PC-9 (cell line): ENCODE data around the gene R3HDM2. TPM values are rescaled to one million over a fixed set of nuclear protein-coding genes. Genes with fewer than 3 reads are reported as not detected.
"Not testable (repeated sequence)": the region's sequence is repeated elsewhere in the genome, so short reads cannot be mapped to it uniquely, and the experiment has no call there.

Experiments used
- BruUV-seq: library from RNA; stranded (reverse); fragments of 400-500 nt; replicated peaks from 2 replicates; lab custom pipeline; 2021; lab: Mats Ljungman, UMichigan
- CTCF ChIA-PET: fragments of 300-600 bp; sonication (Branson Sonifier 250); formaldehyde crosslinking; loops from one replicate; lab custom pipeline; 2022; ENCODE audit warnings: antibody characterized with exemption; lab: Charles Lee
- POLR2A ChIA-PET: fragments of 300-600 bp; sonication (Branson Sonifier 250); formaldehyde crosslinking; loops from one replicate; lab custom pipeline; 2022; ENCODE audit warnings: antibody characterized with exemption; ENCODE audit not compliant: unreplicated experiment; lab: Charles Lee
- DNase-seq, 2 experiments: peaks; one replicate each; pipeline versions ENCODE4 v3.0.0 to v3.0.0-alpha.2; 2015 to 2022; ENCODE audit warnings: mixed read lengths in 1 of 2
- H2AFZ ChIP-seq: fragments of 200-600 bp; sonication (generic); 2 replicates; pipeline ENCODE4 v1.8.1; 2017; ENCODE audit warnings: antibody characterized with exemption
- H3F3A ChIP-seq: fragments of 200-600 bp; sonication (generic); 2 replicates; pipeline ENCODE4 v1.8.1; 2017; ENCODE audit warnings: antibody characterized with exemption, mild to moderate bottlenecking, low read depth; ENCODE audit not compliant: insufficient read depth
- H3K27ac ChIP-seq: fragments of 200-600 bp; sonication (generic); 2 replicates; pipeline ENCODE4 v1.6.1; 2016; ENCODE audit warnings: mixed run types
- H3K27me3 ChIP-seq: fragments of 200-600 bp; sonication (generic); 2 replicates; pipeline ENCODE4 v1.6.1; 2016; ENCODE audit warnings: low read depth, mixed run types; ENCODE audit not compliant: insufficient read depth
- H3K36me3 ChIP-seq: fragments of 200-600 bp; sonication (generic); 2 replicates; pipeline ENCODE4 v1.6.1; 2016; ENCODE audit warnings: low read depth, mixed run types
- H3K4me1 ChIP-seq: fragments of 200-600 bp; sonication (generic); replicated peaks from 2 replicates; pipeline ENCODE4 v1.6.1; 2016; ENCODE audit warnings: mixed run types; ENCODE audit not compliant: insufficient read depth
- H3K4me2 ChIP-seq: fragments of 200-600 bp; sonication (generic); 2 replicates; pipeline ENCODE4 v1.6.1; 2017; ENCODE audit warnings: mixed run types
- H3K4me3 ChIP-seq: fragments of 200-600 bp; sonication (generic); 2 replicates; pipeline ENCODE4 v1.6.1; 2016; ENCODE audit warnings: mixed run types
- H3K79me2 ChIP-seq: fragments of 200-600 bp; sonication (generic); 2 replicates; pipeline ENCODE4 v1.6.1; 2017; ENCODE audit warnings: low read depth, mixed run types
- H3K9me2 ChIP-seq: fragments of 200-600 bp; sonication (generic); 2 replicates; pipeline ENCODE4 v1.8.1; 2017; ENCODE audit warnings: mild to moderate bottlenecking; ENCODE audit not compliant: insufficient read depth
- H3K9me3 ChIP-seq: fragments of 200-600 bp; sonication (generic); 2 replicates; pipeline ENCODE4 v1.8.1; 2016; ENCODE audit warnings: low read depth; ENCODE audit not compliant: insufficient read depth
- H4K20me1 ChIP-seq: fragments of 200-600 bp; sonication (generic); 2 replicates; pipeline ENCODE4 v1.8.1; 2017; ENCODE audit not compliant: insufficient read depth
- EZH2 ChIP-seq: fragments of 200-600 bp; sonication (generic); IDR thresholded peaks from 2 replicates; pipeline ENCODE4 v1.8.0; 2017; ENCODE audit warnings: antibody characterized with exemption, low read depth
- intact Hi-C: fragments of 100-400 bp; cut with micrococcal nuclease; formaldehyde crosslinking; loops from one replicate; pipeline ENCODE4 v1.10.0; 2022; ENCODE audit not compliant: unreplicated experiment
- total RNA-seq: library from RNA; stranded (reverse); gene quantifications from 2 replicates; pipeline ENCODE4 v1.2.3, GENCODE V29; 2021
- TF ChIP-seq, protein P1 (sequence below): fragments of 200-600 bp; sonication (generic); conservative IDR thresholded peaks from 2 replicates; pipeline ENCODE4 v1.6.1; 2017; ENCODE audit warnings: mixed run types, antibody characterized with exemption, mild to moderate bottlenecking, moderate library complexity

Gene R3HDM2
- total RNA-seq, 1 experiment from 2014 or later: 65.1 TPM

GRCh38 chr12:57410534-57410933 is 20.3 kb downstream of the R3HDM2 start:
- H3K27me3 ChIP-seq: no peaks in the 10 kb centered on the region
- no peaks in the 10 kb centered on the region; the same call in 1 of the 2 replicates for H4K20me1 ChIP-seq
- no TSS peak for BruUV-seq
- H3K79me2 ChIP-seq: peaks cover 3% of the 10 kb centered on the region; the same call in 1 of the 2 replicates
- no peak overlapping the region for H3K4me3 ChIP-seq
- DNase-seq: no peak
- H3K4me1 ChIP-seq: no peaks in the 10 kb centered on the region
- H2AFZ ChIP-seq: no peak overlapping the region
- POLR2A ChIA-PET: no interaction called here
- no peaks in the 10 kb centered on the region for H3K9me2 ChIP-seq
- no peak for TF ChIP-seq EZH2
- TF ChIP-seq, protein P1, sequence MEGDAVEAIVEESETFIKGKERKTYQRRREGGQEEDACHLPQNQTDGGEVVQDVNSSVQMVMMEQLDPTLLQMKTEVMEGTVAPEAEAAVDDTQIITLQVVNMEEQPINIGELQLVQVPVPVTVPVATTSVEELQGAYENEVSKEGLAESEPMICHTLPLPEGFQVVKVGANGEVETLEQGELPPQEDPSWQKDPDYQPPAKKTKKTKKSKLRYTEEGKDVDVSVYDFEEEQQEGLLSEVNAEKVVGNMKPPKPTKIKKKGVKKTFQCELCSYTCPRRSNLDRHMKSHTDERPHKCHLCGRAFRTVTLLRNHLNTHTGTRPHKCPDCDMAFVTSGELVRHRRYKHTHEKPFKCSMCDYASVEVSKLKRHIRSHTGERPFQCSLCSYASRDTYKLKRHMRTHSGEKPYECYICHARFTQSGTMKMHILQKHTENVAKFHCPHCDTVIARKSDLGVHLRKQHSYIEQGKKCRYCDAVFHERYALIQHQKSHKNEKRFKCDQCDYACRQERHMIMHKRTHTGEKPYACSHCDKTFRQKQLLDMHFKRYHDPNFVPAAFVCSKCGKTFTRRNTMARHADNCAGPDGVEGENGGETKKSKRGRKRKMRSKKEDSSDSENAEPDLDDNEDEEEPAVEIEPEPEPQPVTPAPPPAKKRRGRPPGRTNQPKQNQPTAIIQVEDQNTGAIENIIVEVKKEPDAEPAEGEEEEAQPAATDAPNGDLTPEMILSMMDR: no peak
- H3K36me3 ChIP-seq: no peaks in the 10 kb centered on the region
- no peaks in the 10 kb centered on the region for H3F3A ChIP-seq
- H3K4me2 ChIP-seq: no peak overlapping the region
- intact Hi-C loops: no loop called here
- no peaks in the 10 kb centered on the region for H3K9me3 ChIP-seq
- no peak overlapping the region for H3K27ac ChIP-seq
- CTCF ChIA-PET: no interaction called here

DNA sequence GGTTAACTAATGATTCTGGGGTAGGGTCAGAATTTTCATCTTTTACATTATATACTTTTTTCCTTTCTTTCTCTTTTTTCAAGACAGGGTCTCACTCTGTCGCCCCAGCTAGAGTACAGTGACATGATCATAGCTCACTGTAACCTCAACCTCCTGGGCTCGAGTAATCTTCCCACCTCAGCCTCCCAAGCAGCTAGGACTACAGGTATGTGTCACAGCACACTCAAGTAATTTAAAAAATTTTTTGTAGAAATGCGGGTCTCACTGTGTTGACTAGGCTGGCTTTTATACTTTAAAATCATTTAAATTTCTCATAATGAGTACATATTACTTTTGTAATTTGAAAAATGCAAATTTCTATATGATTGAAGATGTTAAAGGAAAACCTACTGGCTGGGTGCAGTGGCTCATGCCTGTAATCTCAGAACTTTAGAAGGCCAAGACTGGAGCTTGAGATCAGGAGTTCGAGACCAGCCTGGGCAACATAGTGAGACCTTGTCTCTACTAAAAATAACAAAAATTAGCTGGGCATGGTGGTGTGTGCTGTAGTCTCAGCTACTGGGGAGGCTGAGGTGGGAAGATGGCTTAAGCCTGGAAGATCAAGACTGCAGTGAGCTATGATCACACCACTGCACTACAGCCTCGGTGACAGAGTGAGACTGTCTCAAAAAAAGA is 25.7 kb downstream of the R3HDM2 start:
- no TSS peak for BruUV-seq
- H3K4me3 ChIP-seq: no peak overlapping the region

DNA sequence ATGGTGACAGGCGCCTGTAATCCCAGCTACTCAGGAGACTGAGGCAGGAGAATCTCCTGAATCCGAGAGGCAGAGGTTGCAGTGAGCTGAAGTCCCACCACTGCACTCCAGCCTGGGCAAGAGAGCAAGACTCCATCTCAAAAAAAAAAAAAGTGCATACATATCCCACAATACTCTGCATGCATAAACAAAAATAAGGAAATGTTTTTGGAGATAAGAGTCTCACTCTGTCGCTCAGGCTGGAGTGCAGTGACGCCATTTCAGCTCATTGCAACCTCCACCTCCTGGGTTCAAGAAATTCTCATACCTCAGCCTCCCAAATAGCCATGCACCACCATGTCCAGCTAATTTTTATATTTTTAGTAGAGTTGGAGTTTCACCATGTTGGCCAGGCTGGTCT is 28.7 kb downstream of the R3HDM2 start:
- H3K79me2 ChIP-seq, H3K36me3 ChIP-seq, H3K9me2 ChIP-seq, H3K4me1 ChIP-seq, H3K27ac ChIP-seq, H2AFZ ChIP-seq, H3K9me3 ChIP-seq, intact Hi-C loops, H3K4me3 ChIP-seq, H4K20me1 ChIP-seq, H3K27me3 ChIP-seq, BruUV-seq, H3F3A ChIP-seq, CTCF ChIA-PET, POLR2A ChIA-PET, DNase-seq, H3K4me2 ChIP-seq: not testable (repeated sequence)

More for the DNA sequence above, 25.7 kb downstream of the R3HDM2 start:
- H3K27ac ChIP-seq: no peak overlapping the region
- H3K27me3 ChIP-seq: no peaks in the 10 kb centered on the region
- no peak overlapping the region for H3K4me2 ChIP-seq
- DNase-seq: no peak
- H3K9me2 ChIP-seq: no peaks in the 10 kb centered on the region
- TF ChIP-seq, protein P1: no peak
- no peak for TF ChIP-seq EZH2
- H3K4me1 ChIP-seq: no peaks in the 10 kb centered on the region
- H3F3A ChIP-seq: no peaks in the 10 kb centered on the region; the same call in 1 of the 2 replicates
- no peaks in the 10 kb centered on the region for H3K9me3 ChIP-seq
- H2AFZ ChIP-seq: no peak overlapping the region
- H4K20me1 ChIP-seq: no peaks in the 10 kb centered on the region; the same call in 1 of the 2 replicates
- intact Hi-C loops: no loop called here
- CTCF ChIA-PET: no interaction called here
- no peaks in the 10 kb centered on the region for H3K36me3 ChIP-seq
- H3K79me2 ChIP-seq: no peaks in the 10 kb centered on the region
- POLR2A ChIA-PET: no interaction called here
